ENCODE measurements around the gene PRRG1. TPM values are rescaled to one million over a fixed set of nuclear protein-coding genes. Genes with fewer than 3 reads are reported as not detected.

PRRG1 gene
- total RNA-seq, 2 donors from 2014 or later, result 3.9 to 7.9 TPM

GRCh38 chrX:37353646-37354045 lies 4.5 kb downstream of the PRRG1 start:
- no peaks in the 10 kb centered on the region for H3K27me3 ChIP-seq
- DNase-seq (no peak), ATAC-seq (no peak)
- H3K4me1 ChIP-seq, result no peaks in the 10 kb centered on the region
- H3K36me3 ChIP-seq (replicated peaks in 1 of 2; ENCODE audit: insufficient read depth in 1 of 2, low read depth in 2 of 2), result no peaks in the 10 kb centered on the region
- WGBS, 2 donors, result 73 to 96% methylated on average over 2 of the region's 2 CpGs
- no peaks in the 10 kb centered on the region for H3K9me3 ChIP-seq
- intact Hi-C loops (cut with DNase I), result no loop called here
- no peak overlapping the region for H3K4me3 ChIP-seq
- no peak overlapping the region for H3K27ac ChIP-seq
- TF ChIP-seq CTCF (IDR thresholded peaks at IDR 0.05) (no peak), POLR2A (IDR thresholded peaks at IDR 0.05) (no peak)

- H3K27ac ChIP-seq, result no peak overlapping the region
- DNase-seq, result no peak
- 92 to 95% methylated on average over 3 of the region's 3 CpGs for WGBS, 2 donors
- intact Hi-C loops (cut with DNase I), result no loop called here
- no peak overlapping the region for H3K4me3 ChIP-seq
- ATAC-seq, result no peak
- no peaks in the 10 kb centered on the region for H3K27me3 ChIP-seq
- TF ChIP-seq CTCF (IDR thresholded peaks at IDR 0.05) (no peak), POLR2A (IDR thresholded peaks at IDR 0.05) (no peak)
- H3K4me1 ChIP-seq, result no peaks in the 10 kb centered on the region
- no peaks in the 10 kb centered on the region for H3K9me3 ChIP-seq
- no peaks in the 10 kb centered on the region for H3K36me3 ChIP-seq (replicated peaks in 1 of 2; ENCODE audit: insufficient read depth in 1 of 2, low read depth in 2 of 2)
Measured at GRCh38 chrX:37357436-37357835, 8.3 kb downstream of the PRRG1 start.

- 83 to 88% methylated on average over 2 of the region's 2 CpGs for WGBS, 2 donors
- Histone ChIP-seq H3K36me3 (replicated peaks in 1 of 2; ENCODE audit: insufficient read depth in 1 of 2, low read depth in 2 of 2) (no peaks in the 10 kb centered on the region), H3K4me1 (no peaks in the 10 kb centered on the region), H3K27me3 (no peaks in the 10 kb centered on the region), H3K4me3 (no peak overlapping the region), H3K27ac (no peak overlapping the region), H3K9me3 (no peaks in the 10 kb centered on the region)
- no peak for DNase-seq
- intact Hi-C loops (cut with DNase I), result no loop called here
- ATAC-seq, result no peak
- TF ChIP-seq CTCF (IDR thresholded peaks at IDR 0.05) (no peak), POLR2A (IDR thresholded peaks at IDR 0.05) (no peak)
Measured at GRCh38 chrX:37361596-37361995, 12.4 kb downstream of the PRRG1 start.

- H3K27ac ChIP-seq, result no peak overlapping the region
- intact Hi-C loops (cut with DNase I), result no loop called here
- WGBS, 2 donors, result 75 to 78% methylated on average over 3 of the region's 3 CpGs
- ATAC-seq (no peak), DNase-seq (no peak)
- H3K27me3 ChIP-seq, result no peaks in the 10 kb centered on the region
- no peaks in the 10 kb centered on the region for H3K9me3 ChIP-seq
- no peaks in the 10 kb centered on the region for H3K36me3 ChIP-seq (replicated peaks in 1 of 2; ENCODE audit: insufficient read depth in 1 of 2, low read depth in 2 of 2)
- H3K4me3 ChIP-seq, result no peak overlapping the region
- TF ChIP-seq POLR2A (IDR thresholded peaks at IDR 0.05), result no peak
- no peak for TF ChIP-seq CTCF (IDR thresholded peaks at IDR 0.05)
- no peaks in the 10 kb centered on the region for H3K4me1 ChIP-seq
Measured at GRCh38 chrX:37364666-37365065, 15.5 kb downstream of the PRRG1 start.

- TF ChIP-seq CTCF (IDR thresholded peaks at IDR 0.05) (no peak), POLR2A (IDR thresholded peaks at IDR 0.05) (no peak)
- H3K27ac ChIP-seq, result no peak overlapping the region
- no peak for ATAC-seq
- no peaks in the 10 kb centered on the region for H3K4me1 ChIP-seq
- intact Hi-C loops (cut with DNase I), result no loop called here
- H3K36me3 ChIP-seq (replicated peaks in 1 of 2; ENCODE audit: insufficient read depth in 1 of 2, low read depth in 2 of 2), result no peaks in the 10 kb centered on the region
- no peak for DNase-seq
- no peak overlapping the region for H3K4me3 ChIP-seq
- WGBS, 2 donors, result 66 to 84% methylated on average over 2 of the region's 2 CpGs
- H3K9me3 ChIP-seq, result no peaks in the 10 kb centered on the region
- no peaks in the 10 kb centered on the region for H3K27me3 ChIP-seq
Measured at GRCh38 chrX:37367946-37368345, 18.8 kb downstream of the PRRG1 start.

Data from body of pancreas (tissue), 4 donors.